H1 (cell line): ENCODE results near the gene GSTCD. TPM values are rescaled to one million over a fixed set of nuclear protein-coding genes. Genes with fewer than 3 reads are reported as not detected.

Experiments
- CTCF ChIA-PET: fragments of 300-600 bp; sonication (Branson Sonifier 250); formaldehyde crosslinking; loops from one replicate; lab custom pipeline; 2021; ENCODE audit not compliant: partially characterized antibody; lab: Charles Lee
- POLR2A ChIA-PET: fragments of 300-600 bp; sonication (Branson Sonifier 250); formaldehyde crosslinking; loops from one replicate; lab custom pipeline; 2021; ENCODE audit warnings: inconsistent platforms; ENCODE audit not compliant: partially characterized antibody; lab: Charles Lee
- DNase-seq, 2 experiments: peaks; one replicate each; pipeline versions ENCODE4 v3.0.0 to v3.0.0-alpha.2; 2010 to 2022; ENCODE audit warnings: low spot score in 2 of 2, low read depth in 1 of 2, mixed read lengths in 1 of 2
- FAIRE-seq: peaks from 2 replicates; lab custom pipeline; 2011; peaks lifted over from hg19 to GRCh38; lab: Jason Lieb, UNC
- H2AFZ ChIP-seq: 2 replicates; pipeline ENCODE4 v1.8.1; 2012; ENCODE audit warnings: low read length, inconsistent platforms
- H2AK5ac ChIP-seq: 2 replicates; pipeline ENCODE4 v1.6.1; 2013; ENCODE audit warnings: low read depth, low read length
- H2BK120ac ChIP-seq: replicated peaks from 2 replicates; pipeline ENCODE3; 2013; ENCODE audit warnings: low read depth, low read length, inconsistent platforms
- H2BK12ac ChIP-seq: 2 replicates; pipeline ENCODE4 v1.6.1; 2013; ENCODE audit warnings: low read depth, low read length
- H2BK15ac ChIP-seq: 2 replicates; pipeline ENCODE4 v1.6.1; 2013; ENCODE audit warnings: low read length
- H2BK20ac ChIP-seq: 2 replicates; pipeline ENCODE4 v1.6.1; 2013; ENCODE audit warnings: low read length
- H2BK5ac ChIP-seq: 2 replicates; pipeline ENCODE4 v1.6.1; 2013; ENCODE audit warnings: low read depth, low read length
- H3K14ac ChIP-seq: 2 replicates; pipeline ENCODE4 v1.6.1; 2013; ENCODE audit warnings: inconsistent platforms; ENCODE audit not compliant: insufficient read length
- H3K18ac ChIP-seq: 2 replicates; pipeline ENCODE4 v1.6.1; 2013; ENCODE audit warnings: low read length; ENCODE audit errors: extremely low read depth
- H3K23ac ChIP-seq: 2 replicates; pipeline ENCODE4 v1.6.1; 2013; ENCODE audit warnings: inconsistent platforms; ENCODE audit not compliant: insufficient read length
- H3K23me2 ChIP-seq: 2 replicates; pipeline ENCODE4 v1.6.1; 2013; ENCODE audit warnings: low read depth, low read length
- H3K27ac ChIP-seq: 2 replicates; pipeline ENCODE4 v1.6.1; 2011; ENCODE audit warnings: low read depth, low read length, inconsistent platforms
- H3K27me3 ChIP-seq, 4 experiments: replicated peaks in 1 of 4; 1 replicate in 1 of 4; 2 replicates in 3 of 4; pipeline versions ENCODE4 v1.6.1 to v1.8.1; 2011 to 2013; ENCODE audit warnings: low read length in 3 of 4, mild to moderate bottlenecking in 3 of 4, inconsistent platforms in 2 of 4, mixed read lengths in 2 of 4, moderate library complexity in 1 of 4; ENCODE audit not compliant: control insufficient read depth in 3 of 4, insufficient read depth in 3 of 4; ENCODE audit errors: extremely low read depth in 1 of 4
- H3K36me3 ChIP-seq, 4 experiments: 2 replicates each; pipeline versions ENCODE4 v1.6.1 to v1.8.1; 2011 to 2013; ENCODE audit warnings: mild to moderate bottlenecking in 4 of 4, low read length in 3 of 4, moderate library complexity in 2 of 4, control low read depth in 1 of 4, inconsistent platforms in 1 of 4; ENCODE audit not compliant: insufficient read depth in 4 of 4, control insufficient read depth in 2 of 4
- H3K4ac ChIP-seq: replicated peaks from 2 replicates; pipeline ENCODE3; 2013; ENCODE audit warnings: low read length, low read depth, mixed read lengths, inconsistent platforms; ENCODE audit not compliant: insufficient read length
- H3K4me1 ChIP-seq, 4 experiments: replicated peaks in 1 of 4; 1 replicate in 1 of 4; 2 replicates in 3 of 4; pipeline versions ENCODE4 v1.6.1 to v1.8.1; 2011 to 2013; ENCODE audit warnings: low read length in 3 of 4, inconsistent platforms in 2 of 4, mixed read lengths in 1 of 4; ENCODE audit not compliant: insufficient read depth in 4 of 4, control insufficient read depth in 3 of 4
- H3K4me2 ChIP-seq, 2 experiments: 2 replicates each; pipeline versions ENCODE4 v1.6.1 to v1.8.1; 2011 to 2013; ENCODE audit warnings: low read depth in 2 of 2, low read length in 2 of 2, control low read depth in 1 of 2, inconsistent platforms in 1 of 2, mild to moderate bottlenecking in 1 of 2; ENCODE audit not compliant: insufficient read depth in 1 of 2
- H3K4me3 ChIP-seq, 4 experiments: fragments of 200-600, 300-600 bp in 1 of 4; sonication (generic), shearing (Covaris generic), sonication (Bioruptor Twin) in 1 of 4; 2 replicates each; pipeline versions ENCODE4 v1.5.1 to v1.8.1; 2011 to 2016; ENCODE audit warnings: low read length in 4 of 4, low read depth in 3 of 4, control low read depth in 2 of 4, inconsistent platforms in 2 of 4, mild to moderate bottlenecking in 2 of 4, mixed read lengths in 1 of 4, moderate library complexity in 1 of 4; ENCODE audit not compliant: insufficient read depth in 2 of 4; ENCODE audit errors: extremely low read depth in 1 of 4
- H3K56ac ChIP-seq: replicated peaks from 2 replicates; pipeline ENCODE3; 2013; ENCODE audit warnings: low read depth, mild to moderate bottlenecking, mixed read lengths, low read length, inconsistent platforms; ENCODE audit not compliant: insufficient read length
- H3K79me1 ChIP-seq: 2 replicates; pipeline ENCODE4 v1.6.1; 2013; ENCODE audit warnings: low read depth, low read length, control low read depth
- H3K79me2 ChIP-seq, 2 experiments: 2 replicates each; pipeline versions ENCODE4 v1.6.1 to v1.8.1; 2012 to 2013; ENCODE audit warnings: low read length in 2 of 2, mild to moderate bottlenecking in 2 of 2, inconsistent platforms in 1 of 2; ENCODE audit not compliant: insufficient read depth in 2 of 2, control insufficient read depth in 1 of 2
- H3K9ac ChIP-seq, 4 experiments: replicated peaks in 1 of 4; 1 replicate in 1 of 4; 2 replicates in 3 of 4; pipeline versions ENCODE4 v1.6.1 to v1.8.1; 2011 to 2013; ENCODE audit warnings: low read depth in 3 of 4, low read length in 3 of 4, control low read depth in 2 of 4, mild to moderate bottlenecking in 2 of 4, moderate library complexity in 2 of 4, inconsistent platforms in 1 of 4; ENCODE audit errors: extremely low read depth in 1 of 4
- H3K9me3 ChIP-seq, 2 experiments: 2 replicates each; pipeline versions ENCODE4 v1.6.1 to v1.8.1; 2012 to 2013; ENCODE audit warnings: mild to moderate bottlenecking in 2 of 2, moderate library complexity in 2 of 2, control low read depth in 1 of 2, inconsistent platforms in 1 of 2, low read depth in 1 of 2, low read length in 1 of 2, mixed read lengths in 1 of 2; ENCODE audit not compliant: insufficient read depth in 2 of 2
- H4K20me1 ChIP-seq, 2 experiments: replicated peaks in 1 of 2; 2 replicates each; pipeline versions ENCODE3 to v1.8.1; 2011 to 2013; ENCODE audit warnings: inconsistent platforms in 2 of 2, low read length in 2 of 2, mild to moderate bottlenecking in 1 of 2; ENCODE audit not compliant: insufficient read depth in 2 of 2, control insufficient read depth in 1 of 2
- H4K5ac ChIP-seq: 2 replicates; pipeline ENCODE4 v1.6.1; 2013; ENCODE audit warnings: low read length, low read depth, mixed read lengths, inconsistent platforms; ENCODE audit not compliant: insufficient read length
- H4K8ac ChIP-seq: 2 replicates; pipeline ENCODE4 v1.8.0; 2013; ENCODE audit warnings: mild to moderate bottlenecking, moderate library complexity, low read length, inconsistent platforms; ENCODE audit not compliant: insufficient read depth; ENCODE audit errors: extremely low read depth
- H4K91ac ChIP-seq: replicated peaks from 2 replicates; pipeline ENCODE3; 2013; ENCODE audit warnings: low read length, mixed read lengths, inconsistent platforms; ENCODE audit not compliant: insufficient read length
- KDM1A ChIP-seq: fragments of 200-600, 300-600 bp; sonication (generic); IDR thresholded peaks from 2 replicates; pipeline ENCODE4 v1.7.1; 2016; ENCODE audit warnings: mild to moderate bottlenecking, low read length, borderline replicate concordance
- WGBS, 2 experiments: shearing (Covaris generic) in 1 of 2; methylation state at CpG; one replicate each; pipeline versions ENCODE4 v1.1.6 to v1.1.7; 2013 to 2015; ENCODE audit warnings: low lambda C conversion rate in 2 of 2, mixed read lengths in 2 of 2, inconsistent platforms in 1 of 2, low coverage in 1 of 2, missing lambda C conversion rate in 1 of 2; ENCODE audit not compliant: insufficient replicate concordance in 2 of 2, insufficient coverage in 1 of 2, insufficient read length in 1 of 2; ENCODE audit errors: extremely low coverage in 1 of 2, missing lambda C conversion rate in 1 of 2; 5-methylcytosine and 5-hydroxymethylcytosine counted together
- polyA plus RNA-seq, 7 experiments: library from polyadenylated mRNA; depleted of rRNA in 3 of 7; stranded (reverse) in 5 of 7; unstranded in 2 of 7; fragments of >200 nt in 5 of 7; fragments of 200-250 nt in 2 of 7; gene quantifications; 1 replicate in 5 of 7; 2 replicates in 1 of 7; 4 replicates in 1 of 7; pipeline versions ENCODE4 v1.2.1 to v1.2.3, GENCODE V29; 2011 to 2013; ENCODE audit warnings: missing spikeins in 2 of 7, mixed read lengths in 2 of 7
- total RNA-seq: library from RNA; stranded (reverse); fragmentation: NEBNext Ultra II Directional; extraction: Animal tissue kit (Norgen Biotek cat#: 25700); gene quantifications from 2 replicates; pipeline ENCODE4 v1.2.1, GENCODE V29; 2021

GSTCD gene
- total and polyA plus RNA-seq, 2 of the 8 experiments (the other 6 are each of a cell fraction or from before 2014, with no cell fraction given) = 8.5 to 24.6 TPM

GRCh38 chr4:105858466-105859040 lies 150.0 kb downstream of the GSTCD start:
- H3K79me1 ChIP-seq = no peaks in the 10 kb centered on the region
- no peak overlapping the region for H3K27ac ChIP-seq
- no peak overlapping the region for H2AFZ ChIP-seq
- no peak overlapping the region for H3K4me2 ChIP-seq
- no peak overlapping the region for H2AK5ac ChIP-seq
- H3K9ac ChIP-seq = no peak overlapping the region
- H3K27me3 ChIP-seq = no peaks in the 10 kb centered on the region
- H3K4me1 ChIP-seq = no peaks in the 10 kb centered on the region
- H3K4me3 ChIP-seq = no peak overlapping the region
- ChIA-PET POLR2A (no interaction called here), CTCF (interaction anchor here (1.2 kb wide), 1 partner anchor 134 kb away, joined by 3 read pairs; no protein-coding TSS in a partner anchor)
- H3K79me2 ChIP-seq = no peaks in the 10 kb centered on the region
- H2BK20ac ChIP-seq = no peak overlapping the region
- FAIRE-seq (no peak), DNase-seq (no peak)
- no peak overlapping the region for H2BK15ac ChIP-seq
- 91% methylated on average over 10 of the region's 10 CpGs; no CpG with 5 or more reads in 1 of the 2 experiments for WGBS, 2 experiments
- no peaks in the 10 kb centered on the region for H4K20me1 ChIP-seq
- no peak overlapping the region for H3K56ac ChIP-seq
- H3K9me3 ChIP-seq = peaks cover 18 to 27% of the 10 kb centered on the region in 2 experiments
- H4K8ac ChIP-seq = no peak overlapping the region
- no peak overlapping the region for H4K5ac ChIP-seq
- no peak overlapping the region for H3K4ac ChIP-seq
- H3K14ac ChIP-seq = no peak overlapping the region
- no peak overlapping the region for H3K23ac ChIP-seq
- no peak overlapping the region for H2BK5ac ChIP-seq
- no peak overlapping the region for H2BK12ac ChIP-seq
- no peaks in the 10 kb centered on the region; the same call in 1 of the 2 replicates for H3K23me2 ChIP-seq
- no peak for TF ChIP-seq KDM1A
- H4K91ac ChIP-seq = no peak overlapping the region
- no peak overlapping the region for H3K18ac ChIP-seq
- no peak overlapping the region for H2BK120ac ChIP-seq
- peaks cover 0 to 5% (median 1%) of the 10 kb centered on the region in 4 experiments; a peak in 2 of 8 replicates for H3K36me3 ChIP-seq
